Measurements from ENCODE around the gene GNG2. TPM values are rescaled to one million over a fixed set of nuclear protein-coding genes. Genes with fewer than 3 reads are reported as not detected.

Gene GNG2
- total RNA-seq, 1 donor from 2014 or later = 68.7 TPM

GRCh38 chr14:51926449-51926848 is 66.0 kb downstream of the GNG2 start:
- no peaks in the 10 kb centered on the region for H3K9me3 Mint-ChIP-seq
- no peak for TF ChIP-seq CTCF (IDR thresholded peaks at IDR 0.05)
- DNase-seq (no peak), ATAC-seq (ENCODE audit: low read depth) (no peak)
- no peaks in the 10 kb centered on the region for H3K27me3 Mint-ChIP-seq
- peaks cover 52% of the 10 kb centered on the region for H3K36me3 Mint-ChIP-seq (ENCODE audit: low read depth)
- peaks cover 33% of the 10 kb centered on the region for H3K4me1 Mint-ChIP-seq
- intact Hi-C loops (cut with micrococcal nuclease) = no loop called here
- H3K27ac Mint-ChIP-seq = no peak overlapping the region
- CTCF ChIA-PET = no interaction called here
- H3K4me3 Mint-ChIP-seq = no peak overlapping the region
- POLR2A ChIA-PET = no interaction called here

- peaks cover 58% of the 10 kb centered on the region for H3K36me3 Mint-ChIP-seq (ENCODE audit: low read depth)
Observed at GRCh38 chr14:51928568-51928967, 68.2 kb downstream of the GNG2 start.

GRCh38 chr14:51929166-51929565 is 68.8 kb downstream of the GNG2 start:
- Mint-ChIP-seq H3K27me3 (no peaks in the 10 kb centered on the region), H3K27ac (no peak overlapping the region), H3K9me3 (no peaks in the 10 kb centered on the region), H3K36me3 (ENCODE audit: low read depth) (peaks cover 62% of the 10 kb centered on the region), H3K4me1 (peaks cover 29% of the 10 kb centered on the region), H3K4me3 (no peak overlapping the region)
- no peak for DNase-seq
- intact Hi-C loops (cut with micrococcal nuclease) = no loop called here
- no peak for ATAC-seq (ENCODE audit: low read depth)
- TF ChIP-seq CTCF (IDR thresholded peaks at IDR 0.05) = no peak
- ChIA-PET POLR2A (no interaction called here), CTCF (no interaction called here)

More at GRCh38 chr14:51928568-51928967, 68.2 kb downstream of the GNG2 start:
- ChIA-PET POLR2A (no interaction called here), CTCF (no interaction called here)
- Mint-ChIP-seq H3K9me3 (no peaks in the 10 kb centered on the region), H3K4me3 (no peak overlapping the region), H3K27me3 (no peaks in the 10 kb centered on the region), H3K4me1 (peaks cover 33% of the 10 kb centered on the region), H3K27ac (no peak overlapping the region)
- no peak for TF ChIP-seq CTCF (IDR thresholded peaks at IDR 0.05)
- intact Hi-C loops (cut with micrococcal nuclease) = no loop called here
- no peak for ATAC-seq (ENCODE audit: low read depth)
- DNase-seq = no peak

GRCh38 chr14:51929910-51930682 is 69.7 kb downstream of the GNG2 start:
- ChIA-PET POLR2A (no interaction called here), CTCF (no interaction called here)
- H3K36me3 Mint-ChIP-seq (ENCODE audit: low read depth) = peaks cover 61% of the 10 kb centered on the region
- ATAC-seq (ENCODE audit: low read depth) = no peak
- peaks cover 26% of the 10 kb centered on the region for H3K4me1 Mint-ChIP-seq
- H3K4me3 Mint-ChIP-seq = no peak overlapping the region
- no peaks in the 10 kb centered on the region for H3K27me3 Mint-ChIP-seq
- no peak for DNase-seq
- no peaks in the 10 kb centered on the region for H3K9me3 Mint-ChIP-seq
- TF ChIP-seq CTCF (IDR thresholded peaks at IDR 0.05) = no peak
- H3K27ac Mint-ChIP-seq = no peak overlapping the region
- intact Hi-C loops (cut with micrococcal nuclease) = no loop called here

GRCh38 chr14:51931308-51931707 is 70.9 kb downstream of the GNG2 start:
- Mint-ChIP-seq H3K27ac (no peak overlapping the region), H3K4me1 (peaks cover 29% of the 10 kb centered on the region), H3K4me3 (no peak overlapping the region), H3K36me3 (ENCODE audit: low read depth) (peaks cover 61% of the 10 kb centered on the region), H3K27me3 (no peaks in the 10 kb centered on the region), H3K9me3 (no peaks in the 10 kb centered on the region)
- CTCF ChIA-PET = no interaction called here
- intact Hi-C loops (cut with micrococcal nuclease) = no loop called here
- TF ChIP-seq CTCF (IDR thresholded peaks at IDR 0.05) = no peak
- POLR2A ChIA-PET = no interaction called here
- no peak for DNase-seq
- ATAC-seq (ENCODE audit: low read depth) = no peak

Data from activated B cell treated with CpG ODN at 0.5 μM for 24 hours (primary cell).